ENCODE measurements around the gene ASH1L.
"Not testable (repeated sequence)": the region's sequence is repeated elsewhere in the genome, so short reads cannot be mapped to it uniquely, and the experiment has no call there.

Gene ASH1L

DNA sequence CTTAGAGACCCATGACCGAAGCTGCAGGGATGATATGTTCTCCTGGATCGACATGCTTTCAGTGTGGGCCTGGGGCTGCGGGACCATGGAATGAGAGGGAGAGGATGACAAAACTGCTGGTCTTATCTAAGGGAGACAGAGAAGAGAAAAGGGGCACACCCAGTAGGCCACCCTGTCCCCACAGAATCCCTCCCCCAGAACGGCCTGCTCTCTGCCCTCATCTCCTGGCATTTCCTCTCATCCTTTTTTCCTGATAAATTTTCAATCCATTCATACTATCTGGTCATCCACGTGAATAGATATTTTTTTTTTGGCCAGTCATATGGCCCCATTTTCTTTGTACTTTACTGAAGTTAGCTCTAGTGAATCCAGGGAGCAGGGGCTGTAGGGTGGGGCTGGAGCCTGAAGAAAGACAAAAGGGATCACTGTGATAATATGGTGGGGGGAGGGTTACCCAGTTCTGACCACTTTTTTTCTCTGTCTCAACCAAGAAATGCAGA lies 261.2 kb downstream of the ASH1L start, which contains the start of gene PKLR:
TSS of gene PKLR (minus strand) at position 97 of the 500 bp plus-strand sequence. CDS start at position 54, 43 bp downstream.
- no peak for DNase-seq

DNA sequence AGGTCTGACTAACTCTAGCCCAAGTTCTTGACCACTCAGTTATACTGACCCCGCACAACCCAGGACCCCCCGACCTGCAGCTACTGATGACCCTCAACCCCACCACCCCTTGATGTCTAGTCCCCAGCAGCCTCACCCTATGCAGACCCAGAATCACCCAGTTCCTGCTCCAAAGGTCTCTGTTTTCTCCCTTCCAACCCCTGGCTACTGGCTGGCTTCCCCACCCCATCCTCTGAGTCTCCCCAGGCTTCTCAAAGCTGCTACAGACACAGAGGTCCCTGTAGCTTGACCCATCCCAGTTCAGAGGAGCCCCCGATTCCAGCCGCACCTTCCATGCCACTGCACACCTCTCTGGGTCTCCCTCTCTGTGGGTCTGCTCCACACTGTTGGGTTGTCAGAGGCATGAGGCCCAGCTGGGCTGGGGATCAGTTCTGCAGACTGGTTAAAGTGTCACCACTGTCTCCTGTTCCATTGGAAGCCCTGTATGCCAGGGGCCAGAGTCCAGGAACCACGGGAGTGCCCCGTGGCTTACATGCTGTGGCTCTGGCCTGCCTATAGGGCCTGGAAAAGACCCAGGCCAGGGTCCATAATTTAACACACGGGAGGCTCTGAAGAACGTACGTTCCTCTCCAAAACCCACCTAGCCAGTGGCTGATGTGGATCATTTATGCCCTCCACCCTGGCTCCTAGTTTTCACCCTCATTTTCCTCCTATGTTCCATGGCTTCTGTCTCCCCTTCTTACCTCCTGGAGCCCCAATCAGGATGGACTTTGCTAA lies 261.9 kb downstream of the ASH1L start:
- no peak for DNase-seq

DNA sequence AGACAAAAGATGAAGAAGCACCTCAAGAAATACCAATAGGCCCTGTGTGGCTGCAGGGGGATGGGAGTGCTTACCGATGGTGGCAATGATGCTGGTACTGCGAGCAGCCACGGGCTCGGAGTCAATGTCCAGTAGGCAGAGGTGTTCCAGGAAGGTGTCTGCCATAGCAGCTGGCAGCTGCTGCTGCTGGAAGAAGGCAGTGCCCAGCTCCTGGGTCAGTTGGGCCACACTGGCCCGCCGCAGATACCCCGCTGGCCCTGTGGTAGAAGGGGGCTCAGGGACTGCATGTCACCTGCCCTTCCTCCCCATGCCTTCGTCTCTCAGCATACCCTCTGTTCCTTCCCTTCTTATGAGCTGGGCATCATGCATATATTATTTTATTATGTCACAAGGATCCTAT lies 262.6 kb downstream of the ASH1L start:
- DNase-seq: no peak

DNA sequence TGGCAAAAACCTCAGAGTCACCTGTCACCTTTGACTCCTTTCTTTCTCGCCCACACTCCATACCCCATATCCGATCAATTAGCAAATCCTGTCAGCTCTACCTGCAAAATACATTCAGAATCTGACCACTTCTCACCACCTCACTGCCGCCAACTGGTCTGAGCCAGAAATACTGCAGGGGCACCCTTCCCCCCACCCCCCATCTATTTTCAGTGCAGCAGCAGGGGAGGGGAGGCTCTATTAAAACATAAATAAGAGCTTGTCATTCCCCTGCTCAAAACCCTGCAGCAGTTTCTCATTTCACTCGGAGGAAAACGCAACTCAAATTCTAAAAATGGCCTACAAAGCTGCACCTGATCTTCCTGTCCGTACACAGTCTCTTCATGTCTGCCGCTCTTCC lies 265.2 kb downstream of the ASH1L start:
- no peak for DNase-seq

DNA sequence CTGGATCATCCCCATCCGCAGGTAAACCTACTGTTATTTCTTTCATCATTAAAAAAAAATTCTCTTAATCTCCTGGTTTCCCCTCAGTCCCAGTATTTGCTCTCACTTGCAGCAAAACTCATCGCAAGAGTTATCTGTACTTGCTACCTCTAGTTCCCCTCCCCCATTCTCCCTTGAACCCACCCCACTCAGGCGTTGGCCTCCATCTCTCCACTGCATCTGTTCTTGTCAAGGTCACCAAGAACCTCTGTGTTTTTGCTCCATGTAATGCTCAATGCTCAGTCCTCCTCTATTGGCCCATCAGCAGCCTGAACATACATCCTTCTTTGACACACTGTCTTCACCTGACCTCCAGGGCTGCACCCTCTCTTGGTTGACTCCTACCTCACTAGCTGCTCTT lies 265.9 kb downstream of the ASH1L start:
- no peak for DNase-seq

DNA sequence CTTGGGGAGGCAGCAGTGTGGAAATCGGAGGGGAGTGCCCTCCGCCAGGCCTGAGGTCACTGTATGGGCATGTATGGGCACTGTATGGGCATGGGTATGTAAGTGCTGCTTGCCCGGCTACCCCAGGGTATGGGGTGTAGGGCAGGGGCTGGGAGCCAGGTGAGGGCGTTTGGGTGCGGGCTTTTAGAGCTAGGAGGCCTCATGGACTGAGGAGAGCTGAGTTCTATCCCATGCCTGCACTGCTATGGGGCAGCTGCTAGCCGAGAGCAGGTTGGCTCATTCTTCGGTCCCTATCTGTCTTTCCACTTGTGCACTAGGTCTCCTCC lies 266.7 kb downstream of the ASH1L start:
- DNase-seq: no peak

DNA sequence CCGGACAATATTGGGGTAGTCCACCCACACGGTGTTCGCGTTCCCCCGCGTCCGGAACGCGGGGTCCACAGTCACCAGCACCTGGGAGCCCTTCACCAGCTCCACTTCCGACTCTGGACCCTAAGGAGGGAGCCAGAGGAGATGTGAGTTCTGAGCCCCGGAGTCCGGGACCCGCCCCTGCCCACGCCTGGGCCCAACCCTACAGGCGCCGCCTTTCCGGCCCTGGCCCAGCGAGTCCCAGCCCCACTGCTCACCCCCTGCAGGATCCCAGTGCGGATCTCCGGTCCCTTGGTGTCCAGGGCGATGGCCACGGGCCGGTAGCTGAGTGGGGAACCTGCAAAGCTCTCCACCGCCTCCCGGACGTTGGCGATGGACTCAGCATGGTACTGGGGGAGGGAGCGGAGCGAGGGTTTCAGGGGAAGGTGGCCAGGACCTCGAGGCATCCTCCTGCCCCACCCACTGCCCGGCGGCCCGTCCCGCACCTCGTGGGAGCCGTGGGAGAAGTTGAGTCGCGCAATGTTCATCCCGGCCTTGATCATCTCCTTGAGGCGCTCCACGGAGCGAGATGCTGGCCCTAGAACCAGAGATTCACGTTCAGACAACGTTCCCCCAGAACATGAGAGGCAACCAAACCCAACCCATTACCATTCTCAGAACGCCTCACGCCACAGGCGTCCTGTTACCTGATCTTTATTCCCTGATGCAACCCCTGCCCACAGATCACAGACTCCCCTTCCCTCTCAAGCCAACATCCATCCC lies 267.2 kb downstream of the ASH1L start:
- no peak for DNase-seq

DNA sequence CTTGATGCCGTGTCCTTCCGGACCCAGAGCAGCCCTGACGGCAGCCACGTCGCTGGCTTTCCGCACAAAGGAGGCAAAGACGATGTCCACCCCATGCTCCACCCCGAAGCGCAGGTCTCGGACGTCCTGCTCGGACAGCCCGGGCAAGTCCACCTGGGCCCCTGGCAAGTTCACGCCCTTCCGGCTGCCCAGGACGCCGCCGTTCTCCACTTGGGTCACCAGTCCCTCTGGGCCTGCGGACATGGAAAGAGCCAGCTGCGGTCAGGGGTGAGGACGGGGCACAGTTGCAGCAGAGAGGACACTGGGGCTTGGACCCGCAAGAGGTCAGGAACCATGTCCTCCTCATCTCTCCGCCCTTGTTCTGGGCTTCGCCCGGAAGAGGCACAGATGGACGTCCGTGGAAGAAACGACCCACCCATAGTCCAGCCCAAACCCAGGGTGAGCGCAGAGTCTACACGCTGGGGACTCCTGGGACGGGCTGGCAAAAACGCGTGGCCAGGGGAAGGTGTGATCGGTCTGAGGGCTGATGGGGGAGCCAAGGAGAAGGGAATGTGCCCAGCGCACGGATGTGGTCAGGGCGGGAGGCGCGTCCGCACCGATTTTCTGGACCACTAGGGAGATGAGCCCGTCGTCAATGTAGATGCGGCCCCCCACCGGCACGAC lies 268.0 kb downstream of the ASH1L start:
- no peak for DNase-seq

DNA sequence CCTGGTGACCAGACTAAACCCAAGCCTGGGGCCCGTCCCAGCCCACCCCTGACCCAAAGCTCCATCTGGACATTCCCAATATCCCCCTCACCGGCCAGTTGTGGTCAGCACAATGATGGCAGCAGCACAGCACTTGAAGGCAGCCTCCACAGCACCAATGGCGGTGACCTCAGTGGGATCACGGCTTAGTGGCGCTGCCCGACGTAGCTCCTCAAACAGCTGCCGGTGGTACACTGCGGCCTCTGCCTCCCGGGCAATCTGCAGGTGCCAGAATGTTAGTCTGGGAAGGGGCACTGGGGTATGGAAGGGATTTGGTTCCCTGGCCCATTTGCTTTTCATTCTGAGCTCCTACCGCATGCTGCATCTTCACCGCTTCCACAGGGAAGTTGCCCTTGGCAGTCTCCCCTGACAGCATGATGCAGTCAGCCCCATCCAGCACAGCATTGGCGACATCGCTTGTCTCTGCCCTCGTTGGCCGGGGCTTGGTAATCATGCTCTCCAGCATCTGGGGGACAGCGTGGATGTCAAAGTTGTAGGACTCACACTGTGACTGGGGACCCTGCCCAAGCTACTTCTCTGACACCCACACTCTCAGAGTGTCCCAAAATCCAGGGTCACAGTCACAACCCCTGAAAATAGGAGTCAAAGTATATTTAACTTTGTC lies 269.4 kb downstream of the ASH1L start:
- DNase-seq: no peak

DNA sequence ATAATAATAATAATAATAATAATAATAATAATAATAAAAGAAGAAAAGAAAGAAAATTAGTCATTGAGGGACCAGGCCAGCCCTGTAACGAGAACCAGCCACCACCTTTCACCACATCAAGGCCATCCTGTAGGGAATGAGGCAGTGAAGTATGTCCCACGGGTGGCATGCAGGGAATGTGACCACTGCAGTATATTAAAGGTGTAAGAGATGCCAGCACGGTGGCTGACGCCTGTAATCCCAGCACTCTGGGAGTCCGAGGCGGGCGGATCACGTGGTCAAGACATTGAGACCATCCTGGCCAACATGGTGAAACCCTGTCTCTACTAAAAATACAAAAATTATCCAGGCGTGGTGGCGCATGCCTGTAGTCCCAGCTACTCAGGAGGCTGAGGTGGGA lies 271.6 kb downstream of the ASH1L start:
- not testable (repeated sequence) for DNase-seq

DNA sequence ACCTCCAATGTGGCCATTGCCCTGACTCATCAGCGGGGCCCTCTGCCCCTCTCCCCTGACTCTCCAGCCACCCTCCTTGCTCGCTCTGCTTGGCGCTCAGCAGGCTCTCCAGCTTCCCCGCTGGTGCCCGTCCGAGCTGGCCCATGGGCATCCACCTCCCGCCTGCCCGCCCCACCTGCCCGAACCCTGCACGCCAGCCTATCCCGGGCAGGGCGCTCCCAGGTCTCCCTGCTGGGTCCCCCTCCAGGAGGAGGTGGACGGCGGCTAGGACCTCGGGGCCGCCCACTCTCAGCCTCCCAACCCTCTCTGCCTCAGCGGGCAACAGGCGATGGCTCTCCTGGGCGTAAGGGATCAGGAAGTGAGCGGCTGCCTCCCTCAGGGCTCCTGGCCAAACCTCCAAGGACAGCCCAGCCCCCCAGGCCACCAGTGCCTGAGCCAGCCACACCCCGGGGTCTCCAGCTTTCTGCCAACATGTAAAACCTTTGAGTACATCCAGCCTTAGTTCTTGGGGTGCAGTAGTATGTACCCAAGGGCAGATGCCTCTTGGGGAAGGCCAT lies 274.5 kb downstream of the ASH1L start:
- no peak for DNase-seq

DNA sequence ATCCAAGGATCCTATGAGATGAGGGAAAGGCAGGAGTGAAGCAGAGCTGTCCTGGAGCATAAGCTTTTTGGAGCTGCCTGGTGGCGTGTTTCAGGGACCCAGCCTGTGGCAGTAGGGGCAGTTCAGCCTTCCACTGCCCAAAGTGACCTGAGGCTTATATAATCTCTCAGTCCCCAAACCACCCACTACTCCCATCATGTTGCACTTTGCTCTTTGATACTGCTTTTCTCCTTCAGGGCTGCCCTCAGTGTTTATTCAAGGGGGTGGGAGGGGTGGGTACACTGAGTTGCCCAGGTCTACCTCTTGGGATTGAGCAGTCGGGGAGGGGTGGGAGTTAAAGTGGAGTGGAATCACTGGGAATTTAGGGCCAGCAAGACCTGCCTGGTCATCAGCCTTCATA lies 276.1 kb downstream of the ASH1L start:
- DNase-seq: no peak

DNA sequence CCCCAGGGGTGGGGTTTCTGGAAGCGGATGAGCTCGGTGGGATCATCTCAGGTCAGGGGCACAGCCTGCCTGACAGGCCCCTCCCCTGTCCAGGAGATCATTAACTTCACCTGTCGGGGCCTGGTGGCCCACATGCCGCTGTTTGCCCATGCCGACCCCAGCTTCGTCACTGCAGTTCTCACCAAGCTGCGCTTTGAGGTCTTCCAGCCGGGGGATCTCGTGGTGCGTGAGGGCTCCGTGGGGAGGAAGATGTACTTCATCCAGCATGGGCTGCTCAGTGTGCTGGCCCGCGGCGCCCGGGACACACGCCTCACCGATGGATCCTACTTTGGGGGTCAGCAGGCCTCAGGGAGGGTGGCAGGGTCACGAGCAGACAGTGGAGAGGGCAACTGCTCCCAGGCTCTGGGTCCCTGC lies 277.0 kb downstream of the ASH1L start:
- DNase-seq: no peak
